Neuronal stem cell (in vitro differentiated cells): ENCODE results near the gene CD248.
"Not testable (repeated sequence)": the region's sequence is repeated elsewhere in the genome, so short reads cannot be mapped to it uniquely, and the experiment has no call there.

Source experiments
- DNase-seq: peaks from one replicate; pipeline ENCODE4 v3.0.0-alpha.2; 2013; ENCODE audit warnings: low spot score
- H2AFZ ChIP-seq: one replicate; pipeline ENCODE4 v1.6.1; 2013; ENCODE audit warnings: mild to moderate bottlenecking, low read length, inconsistent platforms
- H2AK5ac ChIP-seq: 2 replicates; pipeline ENCODE4 v1.6.1; 2013; ENCODE audit warnings: low read depth, mild to moderate bottlenecking, inconsistent platforms, low read length, moderate library complexity, mixed read lengths
- H2BK120ac ChIP-seq: 2 replicates; pipeline ENCODE4 v1.6.1; 2013; ENCODE audit warnings: low read depth, mild to moderate bottlenecking, inconsistent platforms, low read length, moderate library complexity, mixed read lengths
- H2BK12ac ChIP-seq: one replicate; pipeline ENCODE4 v1.6.1; 2013; ENCODE audit warnings: low read length, inconsistent platforms
- H2BK15ac ChIP-seq: 2 replicates; pipeline ENCODE4 v1.6.1; 2013; ENCODE audit warnings: mild to moderate bottlenecking, low read length, inconsistent platforms, mixed read lengths
- H2BK5ac ChIP-seq: one replicate; pipeline ENCODE4 v1.6.1; 2013; ENCODE audit warnings: inconsistent platforms, mild to moderate bottlenecking, low read length, moderate library complexity
- H3K14ac ChIP-seq: one replicate; pipeline ENCODE4 v1.6.1; 2013; ENCODE audit warnings: low read length, inconsistent platforms
- H3K18ac ChIP-seq: 2 replicates; pipeline ENCODE4 v1.6.1; 2013; ENCODE audit warnings: low read length, inconsistent platforms
- H3K23ac ChIP-seq: 2 replicates; pipeline ENCODE4 v1.6.1; 2013; ENCODE audit warnings: low read depth, mild to moderate bottlenecking, mixed read lengths, low read length, inconsistent platforms; ENCODE audit not compliant: poor library complexity
- H3K27ac ChIP-seq: replicated peaks from 3 replicates; pipeline ENCODE4 v1.5.1; 2013; ENCODE audit warnings: low read length, inconsistent platforms
- H3K27me3 ChIP-seq, 3 experiments: 2 replicates each; pipeline ENCODE4 v1.6.1; 2013; ENCODE audit warnings: low read length in 3 of 3, mild to moderate bottlenecking in 2 of 3, inconsistent platforms in 1 of 3, low read depth in 1 of 3, mixed read lengths in 1 of 3, moderate library complexity in 1 of 3; ENCODE audit not compliant: control insufficient read depth in 3 of 3, insufficient read depth in 3 of 3
- H3K36me3 ChIP-seq, 2 donors: replicated peaks in 1 of 2; 2 replicates each; pipeline ENCODE4 v1.6.1; 2013; ENCODE audit warnings: low read length in 2 of 2; ENCODE audit not compliant: control insufficient read depth in 2 of 2, insufficient read depth in 2 of 2
- H3K4ac ChIP-seq: 2 replicates; pipeline ENCODE4 v1.6.1; 2013; ENCODE audit warnings: inconsistent platforms, mild to moderate bottlenecking, low read length, moderate library complexity
- H3K4me1 ChIP-seq, 2 donors: 1 replicate in 1 of 2; 2 replicates in 1 of 2; pipeline ENCODE4 v1.6.1; 2013; ENCODE audit warnings: low read length in 2 of 2, low read depth in 1 of 2; ENCODE audit not compliant: control insufficient read depth in 2 of 2, insufficient read depth in 1 of 2
- H3K4me2 ChIP-seq: one replicate; pipeline ENCODE4 v1.6.1; 2013; ENCODE audit warnings: mild to moderate bottlenecking, low read length, inconsistent platforms; ENCODE audit not compliant: insufficient read depth, poor library complexity, severe bottlenecking
- H3K4me3 ChIP-seq, 2 donors: 2 replicates each; pipeline ENCODE4 v1.5.1; 2013; ENCODE audit warnings: low read length in 2 of 2, mild to moderate bottlenecking in 2 of 2, inconsistent platforms in 1 of 2, moderate library complexity in 1 of 2
- H3K79me1 ChIP-seq: one replicate; pipeline ENCODE4 v1.6.1; 2013; ENCODE audit warnings: low read depth, mild to moderate bottlenecking, inconsistent platforms, low read length, moderate library complexity
- H3K9ac ChIP-seq: one replicate; pipeline ENCODE4 v1.6.1; 2013; ENCODE audit warnings: mild to moderate bottlenecking, low read depth, low read length, inconsistent platforms; ENCODE audit not compliant: poor library complexity
- H3K9me3 ChIP-seq, 2 donors: replicated peaks in 1 of 2; 2 replicates each; pipeline versions ENCODE3 to v1.6.1; 2013; ENCODE audit warnings: low read length in 2 of 2, mild to moderate bottlenecking in 2 of 2, inconsistent platforms in 1 of 2, low read depth in 1 of 2, mixed read lengths in 1 of 2, moderate library complexity in 1 of 2; ENCODE audit not compliant: control insufficient read depth in 2 of 2, insufficient read depth in 1 of 2
- H4K8ac ChIP-seq: one replicate; pipeline ENCODE4 v1.6.1; 2013; ENCODE audit warnings: low read depth, mild to moderate bottlenecking, inconsistent platforms, low read length, moderate library complexity
- H4K91ac ChIP-seq: one replicate; pipeline ENCODE4 v1.6.1; 2013; ENCODE audit warnings: low read length, low read depth, mild to moderate bottlenecking, inconsistent platforms; ENCODE audit not compliant: poor library complexity
- WGBS, 2 donors: extraction: QIAGEN DNeasy Blood & Tissue Kit; methylation state at CpG; one replicate each; pipeline ENCODE4 v1.1.7; 2013; ENCODE audit warnings: missing lambda C conversion rate in 2 of 2, mixed read lengths in 1 of 2; ENCODE audit not compliant: insufficient read length in 2 of 2, insufficient replicate concordance in 1 of 2; ENCODE audit errors: extremely low coverage in 2 of 2; 5-methylcytosine and 5-hydroxymethylcytosine counted together

Gene CD248

GRCh38 chr11:66311965-66312548 is 4.8 kb downstream of the CD248 start:
- Histone ChIP-seq H2BK5ac (no peak overlapping the region), H2AK5ac (no peak overlapping the region), H3K14ac (no peak overlapping the region), H3K4me2 (peak overlapping the region; percentile 64), H3K23ac (no peak overlapping the region), H3K4me1 (peaks cover 8 to 13% of the 10 kb centered on the region in 2 donors), H4K91ac (no peak overlapping the region), H2AFZ (peak overlapping the region; percentile 93), H3K18ac (peak overlapping the region; percentile 73), H2BK15ac (no peak overlapping the region), H3K79me1 (no peaks in the 10 kb centered on the region), H4K8ac (no peak overlapping the region), H2BK12ac (no peak overlapping the region), H3K36me3 (no peaks in the 10 kb centered on the region), H3K27ac (peak overlapping the region; percentile 65), H3K9ac (peak overlapping the region; percentile 61), H3K27me3 (peaks cover 0 to 4% (median 2%) of the 10 kb centered on the region in 3 experiments), H3K4ac (no peak overlapping the region), H3K9me3 (no peaks in the 10 kb centered on the region), H3K4me3 (peak overlapping the region; percentile 56 to 82), H2BK120ac (no peak overlapping the region)
- DNase-seq: peak; percentile 92
- no CpG with 5 or more reads among the region's 44 CpGs for WGBS, 2 donors

GRCh38 chr11:66311470-66311964 is 5.3 kb downstream of the CD248 start:
- Histone ChIP-seq H4K8ac (no peak overlapping the region), H3K9ac (no peak overlapping the region), H3K27me3 (peaks cover 0 to 4% (median 2%) of the 10 kb centered on the region in 3 experiments), H2BK120ac (no peak overlapping the region), H3K14ac (no peak overlapping the region), H3K79me1 (no peaks in the 10 kb centered on the region), H2BK15ac (peak overlapping the region; percentile 51), H3K4me1 (peaks cover 8 to 9% of the 10 kb centered on the region in 2 donors), H2AK5ac (peak overlapping the region; percentile 76), H3K4me3 (peak overlapping the region in 1 of 2 donors; percentile 56), H3K18ac (no peak overlapping the region), H3K27ac (no peak overlapping the region), H2AFZ (peak overlapping the region; percentile 93), H3K36me3 (no peaks in the 10 kb centered on the region), H3K9me3 (no peaks in the 10 kb centered on the region), H3K4me2 (peak overlapping the region; percentile 64), H3K4ac (no peak overlapping the region), H2BK5ac (no peak overlapping the region), H4K91ac (no peak overlapping the region), H2BK12ac (no peak overlapping the region), H3K23ac (no peak overlapping the region)
- DNase-seq: no peak
- no CpG with 5 or more reads among the region's 26 CpGs for WGBS, 2 donors

- H2BK15ac ChIP-seq: peak overlapping the region; percentile 51
- H2AK5ac ChIP-seq: peak overlapping the region; percentile 76
- WGBS, 2 donors: no CpG with 5 or more reads among the region's 18 CpGs
- not testable (repeated sequence) for H3K9ac ChIP-seq, H3K9me3 ChIP-seq, H3K23ac ChIP-seq, DNase-seq, H3K27me3 ChIP-seq, H4K91ac ChIP-seq, H3K79me1 ChIP-seq, H3K4me1 ChIP-seq, H2BK5ac ChIP-seq, H3K36me3 ChIP-seq, H4K8ac ChIP-seq, H3K4me2 ChIP-seq, H3K27ac ChIP-seq, H3K14ac ChIP-seq, H3K4me3 ChIP-seq, H2BK120ac ChIP-seq, H2BK12ac ChIP-seq, H3K18ac ChIP-seq, H3K4ac ChIP-seq
- peak overlapping the region; percentile 93 for H2AFZ ChIP-seq
Measured at GRCh38 chr11:66310803-66311440, 5.9 kb downstream of the CD248 start.

GRCh38 chr11:66310324-66310723 is 6.5 kb downstream of the CD248 start:
- Histone ChIP-seq H2BK5ac (no peak overlapping the region), H3K23ac (no peak overlapping the region)

More at GRCh38 chr11:66310324-66310723, 6.5 kb downstream of the CD248 start:
- WGBS, 2 donors: no CpG with 5 or more reads among the region's 8 CpGs
- no peak overlapping the region for H2BK15ac ChIP-seq
- no peak for DNase-seq
- peaks cover 7 to 8% of the 10 kb centered on the region in 2 donors for H3K4me1 ChIP-seq
- H3K27ac ChIP-seq: no peak overlapping the region
- no peak overlapping the region for H2AFZ ChIP-seq
- H3K4ac ChIP-seq: no peak overlapping the region
- no peaks in the 10 kb centered on the region for H3K79me1 ChIP-seq
- H2AK5ac ChIP-seq: no peak overlapping the region
- H3K18ac ChIP-seq: no peak overlapping the region
- H3K4me3 ChIP-seq: no peak overlapping the region
- no peaks in the 10 kb centered on the region for H3K36me3 ChIP-seq
- H3K27me3 ChIP-seq: peaks cover 0 to 5% (median 2%) of the 10 kb centered on the region in 3 experiments
- no peak overlapping the region for H3K4me2 ChIP-seq
- H4K91ac ChIP-seq: no peak overlapping the region
- no peak overlapping the region for H2BK120ac ChIP-seq
- H3K9me3 ChIP-seq: no peaks in the 10 kb centered on the region
- H3K14ac ChIP-seq: no peak overlapping the region
- no peak overlapping the region for H3K9ac ChIP-seq
- H2BK12ac ChIP-seq: no peak overlapping the region
- no peak overlapping the region for H4K8ac ChIP-seq
